Parathyroid adenoma (tissue), 2 donors: Measurements from ENCODE around the gene TENM4.
A peak's percentile ranks its signal among the peaks of the same experiment; 100 is the strongest.

Experiments used
- H2AFZ ChIP-seq: fragments of 300-600 bp; sonication (generic); one replicate; pipeline ENCODE4 v1.7.0; 2017; ENCODE audit warnings: antibody characterized with exemption, mild to moderate bottlenecking
- H3K27ac ChIP-seq: fragments of 300-600 bp; sonication (generic); one replicate; pipeline ENCODE4 v1.7.0; 2017
- H3K27me3 ChIP-seq: fragments of 300-600 bp; sonication (generic); one replicate; pipeline ENCODE4 v1.7.0; 2017; ENCODE audit warnings: low read length; ENCODE audit not compliant: control insufficient read depth, insufficient read depth
- H3K36me3 ChIP-seq: fragments of 300-600 bp; sonication (generic); one replicate; pipeline ENCODE4 v1.7.0; 2017; ENCODE audit warnings: low read length; ENCODE audit not compliant: control insufficient read depth, insufficient read depth
- H3K4me1 ChIP-seq: fragments of 300-600 bp; sonication (generic); one replicate; pipeline ENCODE4 v1.7.0; 2017; ENCODE audit warnings: control low read depth
- H3K4me2 ChIP-seq: fragments of 300-600 bp; sonication (generic); one replicate; pipeline ENCODE4 v1.7.0; 2017; ENCODE audit warnings: low read length
- H3K4me3 ChIP-seq: fragments of 300-600 bp; sonication (generic); one replicate; pipeline ENCODE4 v1.7.0; 2017; ENCODE audit warnings: low read depth, low read length
- H3K79me2 ChIP-seq: fragments of 300-600 bp; sonication (generic); one replicate; pipeline ENCODE4 v1.7.0; 2017; ENCODE audit warnings: control low read depth
- H3K9ac ChIP-seq: fragments of 300-600 bp; sonication (generic); one replicate; pipeline ENCODE4 v1.7.0; 2017; ENCODE audit warnings: mild to moderate bottlenecking
- H3K9me3 ChIP-seq: fragments of 300-600 bp; sonication (generic); one replicate; pipeline ENCODE4 v1.7.0; 2017; ENCODE audit warnings: low read length; ENCODE audit not compliant: control insufficient read depth
- CTCF ChIP-seq: fragments of 300-600 bp; sonication (generic); IDR thresholded peaks from one replicate; pipeline ENCODE4 v1.7.0; 2017; ENCODE audit warnings: antibody characterized with exemption, mild to moderate bottlenecking
- donor health status: primary hyperparathyroidism.

The TENM4 gene

DNA sequence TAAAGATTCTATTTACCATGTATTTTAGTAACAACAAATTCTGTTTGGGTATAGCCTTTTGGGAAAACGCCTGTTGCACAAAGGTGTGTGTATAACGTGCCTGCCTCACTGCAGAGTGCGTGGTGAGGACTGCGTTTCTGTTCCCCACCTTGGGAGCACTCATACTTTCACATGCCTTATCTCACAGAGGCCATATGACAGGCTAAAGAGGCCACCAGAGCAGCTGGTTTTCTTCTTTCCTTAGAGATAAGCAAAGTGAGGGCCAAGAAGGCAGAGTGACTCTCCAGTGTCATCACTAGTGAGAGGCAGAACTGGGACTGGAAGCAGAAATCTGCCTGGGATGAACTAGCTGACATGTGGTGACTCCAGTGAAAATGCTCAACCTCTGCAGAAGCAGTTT lies 497.0 kb downstream of the TENM4 start:
- Histone ChIP-seq H3K79me2 (peaks cover 2% of the 10 kb centered on the region), H3K9me3 (no peaks in the 10 kb centered on the region), H3K9ac (no peak overlapping the region), H3K4me3 (no peak overlapping the region), H3K36me3 (no peaks in the 10 kb centered on the region), H3K27ac (no peak overlapping the region), H2AFZ (no peak overlapping the region), H3K27me3 (no peaks in the 10 kb centered on the region), H3K4me2 (no peak overlapping the region), H3K4me1 (peaks cover 17% of the 10 kb centered on the region)
- TF ChIP-seq CTCF, result no peak

DNA sequence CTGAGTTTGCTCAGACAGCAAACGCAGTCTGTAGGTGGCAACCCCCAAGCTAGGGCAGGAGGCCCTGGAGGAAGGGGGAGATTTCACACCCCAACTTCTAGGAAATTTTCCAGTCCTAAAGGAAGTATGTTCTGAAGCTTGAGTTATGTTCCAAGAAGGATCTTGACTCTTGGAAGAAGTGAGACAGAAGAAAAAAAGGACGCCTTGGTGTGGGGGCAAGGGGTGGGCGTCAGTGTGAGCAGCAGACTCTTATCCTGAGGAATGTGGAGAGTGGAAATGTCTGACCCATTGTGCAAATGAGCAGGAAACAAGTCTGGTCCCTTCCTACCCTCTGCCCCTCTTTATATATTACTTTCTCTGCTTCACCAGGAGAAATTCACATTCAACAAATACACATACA lies 497.7 kb downstream of the TENM4 start:
- no peak for TF ChIP-seq CTCF
- Histone ChIP-seq H3K79me2 (peaks cover 2% of the 10 kb centered on the region), H3K9me3 (no peaks in the 10 kb centered on the region), H3K36me3 (no peaks in the 10 kb centered on the region), H2AFZ (no peak overlapping the region), H3K4me1 (peaks cover 17% of the 10 kb centered on the region), H3K27ac (no peak overlapping the region), H3K27me3 (no peaks in the 10 kb centered on the region), H3K4me3 (no peak overlapping the region), H3K9ac (no peak overlapping the region), H3K4me2 (no peak overlapping the region)

- peaks cover 2% of the 10 kb centered on the region for H3K79me2 ChIP-seq
- no peaks in the 10 kb centered on the region for H3K27me3 ChIP-seq
- peaks cover 17% of the 10 kb centered on the region for H3K4me1 ChIP-seq
- H3K36me3 ChIP-seq, result no peaks in the 10 kb centered on the region
- peak overlapping the region; percentile 84 for H3K27ac ChIP-seq
- H3K9me3 ChIP-seq, result no peaks in the 10 kb centered on the region
- peak overlapping the region; percentile 53 for H2AFZ ChIP-seq
- no peak overlapping the region for H3K4me3 ChIP-seq
- no peak overlapping the region for H3K9ac ChIP-seq
- no peak overlapping the region for H3K4me2 ChIP-seq
- TF ChIP-seq CTCF, result no peak
Observed at GRCh38 chr11:78941226-78941851, 499.5 kb downstream of the TENM4 start.

DNA sequence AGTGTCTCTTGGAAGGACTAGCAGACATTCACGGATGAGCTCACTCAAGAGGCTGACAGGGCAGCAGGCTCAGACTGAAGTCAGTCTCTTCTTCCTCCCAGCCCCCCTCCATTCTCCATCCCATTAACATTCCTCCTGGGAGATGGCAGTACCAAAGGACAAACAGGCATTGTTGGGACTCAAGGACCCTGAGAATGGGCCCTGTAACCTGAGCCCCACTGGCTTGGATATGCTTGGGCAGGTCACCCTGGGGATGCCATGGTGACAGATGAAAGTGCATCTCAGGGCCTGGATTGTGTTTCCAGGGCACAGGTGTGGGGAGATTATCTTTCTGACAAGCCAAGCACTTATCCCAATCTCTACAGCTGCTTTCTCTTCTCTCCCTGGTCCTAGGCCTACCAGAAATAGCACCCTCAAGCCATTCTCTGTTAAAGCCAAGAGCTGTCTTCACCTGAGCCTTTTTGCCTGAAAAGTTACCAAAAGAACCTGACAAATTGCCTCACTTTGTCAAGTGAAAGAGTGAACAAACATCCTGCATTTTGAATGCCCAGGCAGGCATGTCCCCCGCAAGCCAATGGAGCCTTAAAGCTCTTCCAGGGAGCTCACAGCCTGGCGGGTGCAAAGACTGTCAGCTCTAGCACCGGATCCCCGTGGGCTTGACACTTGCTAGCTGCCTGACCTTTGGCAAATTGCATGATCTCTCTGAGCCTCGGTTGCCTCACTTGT lies 500.2 kb downstream of the TENM4 start:
- H3K9me3 ChIP-seq, result no peaks in the 10 kb centered on the region
- H3K36me3 ChIP-seq, result no peaks in the 10 kb centered on the region
- H3K9ac ChIP-seq, result no peak overlapping the region
- H3K4me2 ChIP-seq, result no peak overlapping the region
- no peak for TF ChIP-seq CTCF
- H3K4me1 ChIP-seq, result peaks cover 17% of the 10 kb centered on the region
- no peaks in the 10 kb centered on the region for H3K27me3 ChIP-seq
- peak overlapping the region; percentile 53 for H2AFZ ChIP-seq
- peak overlapping the region; percentile 84 for H3K27ac ChIP-seq
- peaks cover 1% of the 10 kb centered on the region for H3K79me2 ChIP-seq
- no peak overlapping the region for H3K4me3 ChIP-seq
